OCI-LY3 (cell line): ENCODE data around the gene HOXA4.
A peak's percentile ranks its signal among the peaks of the same experiment; 100 is the strongest.

Experiments
- H2AFZ ChIP-seq: fragments of 200-600, 300-600 bp; shearing (Covaris generic); 2 replicates; pipeline ENCODE4 v1.6.0; 2014; ENCODE audit warnings: antibody characterized with exemption, low read depth, low read length
- H3K27ac ChIP-seq: fragments of 200-600, 300-600 bp; sonication (generic); 2 replicates; pipeline ENCODE4 v1.5.1; 2014; ENCODE audit warnings: mild to moderate bottlenecking, low read length, moderate library complexity, mixed read lengths
- H3K27me3 ChIP-seq: fragments of 200-600, 300-600 bp; sonication (generic); 2 replicates; pipeline ENCODE4 v1.6.1; 2014; ENCODE audit warnings: low read depth, low read length, mixed read lengths
- H3K36me3 ChIP-seq: fragments of 200-600, 300-600 bp; sonication (generic); replicated peaks from 2 replicates; pipeline ENCODE3; 2014; ENCODE audit warnings: low read depth, low read length, mixed read lengths
- H3K4me1 ChIP-seq: fragments of 300-600, 200-600 bp; sonication (generic); 2 replicates; pipeline ENCODE4 v1.6.1; 2014; ENCODE audit warnings: low read length, mixed read lengths
- H3K4me2 ChIP-seq: fragments of 200-600, 300-600 bp; sonication (generic); 2 replicates; pipeline ENCODE4 v1.6.1; 2014; ENCODE audit warnings: low read length, mixed read lengths
- H3K4me3 ChIP-seq: fragments of 300-600, 200-600 bp; sonication (generic); 2 replicates; pipeline ENCODE4 v1.5.1; 2014; ENCODE audit warnings: antibody characterized with exemption, mild to moderate bottlenecking, low read length, moderate library complexity
- H3K79me2 ChIP-seq: fragments of 300-600, 200-600 bp; shearing (Covaris generic); 2 replicates; pipeline ENCODE4 v1.6.1; 2014; ENCODE audit warnings: mild to moderate bottlenecking, low read length, mixed read lengths
- H3K9ac ChIP-seq: fragments of 300-600, 200-600 bp; shearing (Covaris generic); 2 replicates; pipeline ENCODE4 v1.6.0; 2014; ENCODE audit warnings: mild to moderate bottlenecking, low read length, moderate library complexity
- H3K9me3 ChIP-seq: fragments of 200-600, 300-600 bp; shearing (Covaris generic); 2 replicates; pipeline ENCODE4 v1.6.1; 2014; ENCODE audit warnings: low read length, mixed read lengths; ENCODE audit not compliant: insufficient read depth
- H4K20me1 ChIP-seq: fragments of 200-600, 300-600 bp; sonication (generic); 2 replicates; pipeline ENCODE4 v1.6.1; 2016; ENCODE audit warnings: low read length, mixed read lengths; ENCODE audit not compliant: insufficient read depth
- CTCF ChIP-seq: fragments of 200-600, 300-600 bp; sonication (generic); IDR thresholded peaks from 2 replicates; pipeline ENCODE4 v1.5.1; 2014; ENCODE audit warnings: antibody characterized with exemption, low read length, low read depth
- EZH2phosphoT487 ChIP-seq: fragments of 200-600 bp; shearing (Covaris generic); IDR thresholded peaks from 2 replicates; pipeline ENCODE4 v1.6.1; 2018; ENCODE audit warnings: antibody characterized with exemption, mixed run types, low read depth

HOXA4 gene

GRCh38 chr7:27161721-27162560, 31.4 kb upstream of the HOXA4 start:
- H3K27ac ChIP-seq, result no peak overlapping the region
- H3K9me3 ChIP-seq, result no peaks in the 10 kb centered on the region
- 0 out of 2 replicates have a peak, but pooled peaks cover 5% of the 10 kb centered on the region for H3K4me1 ChIP-seq
- peak overlapping the region; percentile 96 for H3K4me2 ChIP-seq
- H3K79me2 ChIP-seq, result no peaks in the 10 kb centered on the region
- no peaks in the 10 kb centered on the region for H3K36me3 ChIP-seq
- H4K20me1 ChIP-seq, result no peaks in the 10 kb centered on the region
- no peak overlapping the region for H2AFZ ChIP-seq
- TF ChIP-seq CTCF, result no peak
- no peak for TF ChIP-seq EZH2phosphoT487
- H3K27me3 ChIP-seq, result no peaks in the 10 kb centered on the region
- no peak overlapping the region for H3K9ac ChIP-seq
- peak overlapping the region; percentile 99 for H3K4me3 ChIP-seq

GRCh38 chr7:27161214-27161720, 30.7 kb upstream of the HOXA4 start:
- H3K27ac ChIP-seq, result no peak overlapping the region
- H3K4me2 ChIP-seq, result peak overlapping the region; percentile 96
- no peaks in the 10 kb centered on the region for H4K20me1 ChIP-seq
- TF ChIP-seq EZH2phosphoT487 (no peak), CTCF (0 out of 2 replicates have a peak, but pooled peaks have one; percentile 17)
- peak overlapping the region; percentile 82 for H3K9ac ChIP-seq
- H3K79me2 ChIP-seq, result no peaks in the 10 kb centered on the region
- H3K4me1 ChIP-seq, result 0 out of 2 replicates have a peak, but pooled peaks cover 5% of the 10 kb centered on the region
- no peaks in the 10 kb centered on the region for H3K9me3 ChIP-seq
- peak overlapping the region; percentile 99 for H3K4me3 ChIP-seq
- peak overlapping the region; percentile 100 for H2AFZ ChIP-seq
- H3K36me3 ChIP-seq, result no peaks in the 10 kb centered on the region
- H3K27me3 ChIP-seq, result no peaks in the 10 kb centered on the region

GRCh38 chr7:27160546-27161213, 30.1 kb upstream of the HOXA4 start:
- H3K27ac ChIP-seq, result no peak overlapping the region
- no peaks in the 10 kb centered on the region for H4K20me1 ChIP-seq
- H3K4me2 ChIP-seq, result peak overlapping the region; percentile 96
- H3K27me3 ChIP-seq, result no peaks in the 10 kb centered on the region
- no peaks in the 10 kb centered on the region for H3K9me3 ChIP-seq
- H2AFZ ChIP-seq, result peak overlapping the region; percentile 100
- H3K79me2 ChIP-seq, result no peaks in the 10 kb centered on the region
- peak overlapping the region; percentile 82 for H3K9ac ChIP-seq
- H3K4me3 ChIP-seq, result peak overlapping the region; percentile 99
- H3K4me1 ChIP-seq, result 0 out of 2 replicates have a peak, but pooled peaks cover 5% of the 10 kb centered on the region
- peak; percentile 71 for TF ChIP-seq CTCF
- TF ChIP-seq EZH2phosphoT487, result no peak
- H3K36me3 ChIP-seq, result no peaks in the 10 kb centered on the region

- H3K27me3 ChIP-seq, result no peaks in the 10 kb centered on the region
- H3K79me2 ChIP-seq, result no peaks in the 10 kb centered on the region
- peak overlapping the region; percentile 98 for H2AFZ ChIP-seq
- no peaks in the 10 kb centered on the region for H3K9me3 ChIP-seq
- H3K4me1 ChIP-seq, result 0 out of 2 replicates have a peak, but pooled peaks cover 5% of the 10 kb centered on the region
- no peak overlapping the region for H3K27ac ChIP-seq
- no peaks in the 10 kb centered on the region for H4K20me1 ChIP-seq
- H3K4me2 ChIP-seq, result peak overlapping the region; percentile 96
- no peak for TF ChIP-seq EZH2phosphoT487
- TF ChIP-seq CTCF, result no peak
- H3K4me3 ChIP-seq, result peak overlapping the region; percentile 99
- H3K36me3 ChIP-seq, result no peaks in the 10 kb centered on the region
- peak overlapping the region; percentile 82 for H3K9ac ChIP-seq
Measured at GRCh38 chr7:27160145-27160545, 29.6 kb upstream of the HOXA4 start.
